ENCODE measurements around the gene PALM.

Gene PALM

GRCh38 chr19:772730-773436 is 64.1 kb downstream of the PALM start:
- DNase-seq, result no peak
- TF ChIP-seq POLR2A (IDR thresholded peaks at IDR 0.05; ENCODE audit: low read length) (no peak), GATA1 (IDR thresholded peaks at IDR 0.05; ENCODE audit: low read depth, low read length) (no peak)

GRCh38 chr19:776549-776948 is 67.8 kb downstream of the PALM start:
- TF ChIP-seq POLR2A (IDR thresholded peaks at IDR 0.05; ENCODE audit: low read length) (no peak), GATA1 (IDR thresholded peaks at IDR 0.05; ENCODE audit: low read depth, low read length) (no peak)
- DNase-seq, result no peak

GRCh38 chr19:778910-779653 is 70.3 kb downstream of the PALM start:
- no peak for TF ChIP-seq POLR2A (IDR thresholded peaks at IDR 0.05; ENCODE audit: low read length)
- TF ChIP-seq GATA1 (IDR thresholded peaks at IDR 0.05; ENCODE audit: low read depth, low read length), result no peak
- DNase-seq, result no peak

GRCh38 chr19:780935-781334 is 72.2 kb downstream of the PALM start:
- no peak for TF ChIP-seq POLR2A (IDR thresholded peaks at IDR 0.05; ENCODE audit: low read length)
- TF ChIP-seq GATA1 (IDR thresholded peaks at IDR 0.05; ENCODE audit: low read depth, low read length), result no peak
- no peak for DNase-seq

GRCh38 chr19:781800-782184 is 73.1 kb downstream of the PALM start:
- TF ChIP-seq POLR2A (IDR thresholded peaks at IDR 0.05; ENCODE audit: low read length) (no peak), GATA1 (IDR thresholded peaks at IDR 0.05; ENCODE audit: low read depth, low read length) (no peak)
- DNase-seq, result no peak

GRCh38 chr19:782185-782877 is 73.6 kb downstream of the PALM start:
- TF ChIP-seq POLR2A (IDR thresholded peaks at IDR 0.05; ENCODE audit: low read length), result no peak
- TF ChIP-seq GATA1 (IDR thresholded peaks at IDR 0.05; ENCODE audit: low read depth, low read length), result no peak
- no peak for DNase-seq

- DNase-seq, result no peak
- TF ChIP-seq POLR2A (IDR thresholded peaks at IDR 0.05; ENCODE audit: low read length) (no peak), GATA1 (IDR thresholded peaks at IDR 0.05; ENCODE audit: low read depth, low read length) (no peak)
Observed at GRCh38 chr19:782878-783668, 74.3 kb downstream of the PALM start.

GRCh38 chr19:784541-784940 is 75.8 kb downstream of the PALM start:
- TF ChIP-seq POLR2A (IDR thresholded peaks at IDR 0.05; ENCODE audit: low read length) (no peak), GATA1 (IDR thresholded peaks at IDR 0.05; ENCODE audit: low read depth, low read length) (no peak)
- no peak for DNase-seq

GRCh38 chr19:787536-787935 is 78.8 kb downstream of the PALM start:
- no peak for TF ChIP-seq POLR2A (IDR thresholded peaks at IDR 0.05; ENCODE audit: low read length)
- no peak for TF ChIP-seq GATA1 (IDR thresholded peaks at IDR 0.05; ENCODE audit: low read depth, low read length)
- no peak for DNase-seq

GRCh38 chr19:788686-788982 is 79.9 kb downstream of the PALM start:
- TF ChIP-seq POLR2A (IDR thresholded peaks at IDR 0.05; ENCODE audit: low read length) (no peak), GATA1 (IDR thresholded peaks at IDR 0.05; ENCODE audit: low read depth, low read length) (no peak)
- DNase-seq, result no peak

GRCh38 chr19:788983-789700 is 80.4 kb downstream of the PALM start:
- TF ChIP-seq GATA1 (IDR thresholded peaks at IDR 0.05; ENCODE audit: low read depth, low read length) (no peak), POLR2A (IDR thresholded peaks at IDR 0.05; ENCODE audit: low read length) (no peak)
- peak; percentile 80 to 90 for DNase-seq

GRCh38 chr19:789701-790060 is 80.9 kb downstream of the PALM start:
- TF ChIP-seq POLR2A (IDR thresholded peaks at IDR 0.05; ENCODE audit: low read length) (no peak), GATA1 (IDR thresholded peaks at IDR 0.05; ENCODE audit: low read depth, low read length) (no peak)
- DNase-seq, result peak in 1 of 2 experiments; percentile 75

- peak in 1 of 2 experiments; percentile 60 for DNase-seq
- TF ChIP-seq GATA1 (IDR thresholded peaks at IDR 0.05; ENCODE audit: low read depth, low read length) (no peak), POLR2A (IDR thresholded peaks at IDR 0.05; ENCODE audit: low read length) (no peak)
Observed at GRCh38 chr19:791007-791566, 82.4 kb downstream of the PALM start.
